ENCODE results near the gene GLI3.

The GLI3 gene

DNA sequence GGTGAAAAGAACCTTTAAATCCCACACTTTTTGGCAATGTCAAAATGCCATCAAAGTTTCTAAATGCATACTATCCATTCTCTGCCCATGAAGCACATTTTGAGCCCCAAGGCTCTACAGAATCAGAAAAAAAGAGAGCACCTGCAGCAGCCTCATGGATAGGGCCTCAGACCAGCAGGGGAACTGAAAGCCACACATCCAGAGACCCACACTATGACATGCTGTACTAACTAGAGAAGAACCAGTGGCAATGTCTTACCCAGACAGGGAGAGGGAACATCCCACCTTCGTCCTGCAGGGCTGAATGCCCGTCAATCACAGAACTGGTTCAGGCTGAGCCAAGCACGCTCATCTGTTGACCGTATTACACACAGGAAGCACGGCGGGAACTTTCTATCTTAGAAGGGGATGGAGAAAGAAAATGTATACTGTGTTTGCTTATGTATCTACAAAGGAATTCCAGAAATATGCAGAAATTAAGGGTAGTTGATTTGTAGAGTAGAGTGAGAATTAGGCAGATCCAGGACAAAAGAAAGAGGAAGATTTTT, 237.2 kb downstream of the GLI3 start:
- no peak for DNase-seq (ENCODE audit: low read depth in 2 of 2)

DNA sequence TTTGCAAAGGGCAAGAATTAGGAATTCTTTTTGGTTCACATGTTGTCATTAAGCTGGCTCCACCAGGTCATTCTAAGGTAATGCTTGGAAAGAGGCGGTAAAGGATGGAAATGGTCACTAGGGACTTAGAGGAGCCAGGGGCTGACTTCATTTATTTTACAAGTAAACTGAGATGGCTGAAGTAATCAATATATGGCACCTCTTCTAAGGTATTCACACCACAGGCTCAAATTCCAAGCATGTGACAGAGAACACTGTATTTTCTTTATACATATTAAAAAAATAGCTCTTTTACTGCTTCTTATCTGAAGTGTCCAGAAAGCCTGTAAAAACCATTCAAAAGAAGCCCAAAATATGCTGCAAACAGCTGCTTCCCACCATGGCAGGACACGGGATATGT, 239.0 kb downstream of the GLI3 start:
- no peak for DNase-seq (ENCODE audit: low read depth in 2 of 2)

DNA sequence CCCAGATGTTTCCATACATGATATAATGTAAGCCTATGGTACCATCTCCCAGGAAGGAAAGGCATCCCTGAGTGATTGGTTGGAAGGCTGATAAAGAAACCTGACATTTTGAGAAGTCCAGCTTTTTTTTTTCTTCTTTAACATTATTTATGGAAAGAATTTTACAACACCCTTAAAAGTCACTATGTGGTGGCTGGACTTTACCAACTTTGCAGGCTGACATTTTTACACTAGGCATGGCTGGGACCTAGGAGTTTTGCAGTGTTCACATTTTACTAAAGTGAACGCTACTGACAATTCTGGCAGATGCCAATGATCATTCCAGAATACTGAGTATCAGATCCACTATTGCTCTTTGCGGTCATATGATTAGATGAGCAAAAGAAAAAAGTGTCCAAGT, 239.9 kb downstream of the GLI3 start:
- no peak for DNase-seq (ENCODE audit: low read depth in 2 of 2)

DNA sequence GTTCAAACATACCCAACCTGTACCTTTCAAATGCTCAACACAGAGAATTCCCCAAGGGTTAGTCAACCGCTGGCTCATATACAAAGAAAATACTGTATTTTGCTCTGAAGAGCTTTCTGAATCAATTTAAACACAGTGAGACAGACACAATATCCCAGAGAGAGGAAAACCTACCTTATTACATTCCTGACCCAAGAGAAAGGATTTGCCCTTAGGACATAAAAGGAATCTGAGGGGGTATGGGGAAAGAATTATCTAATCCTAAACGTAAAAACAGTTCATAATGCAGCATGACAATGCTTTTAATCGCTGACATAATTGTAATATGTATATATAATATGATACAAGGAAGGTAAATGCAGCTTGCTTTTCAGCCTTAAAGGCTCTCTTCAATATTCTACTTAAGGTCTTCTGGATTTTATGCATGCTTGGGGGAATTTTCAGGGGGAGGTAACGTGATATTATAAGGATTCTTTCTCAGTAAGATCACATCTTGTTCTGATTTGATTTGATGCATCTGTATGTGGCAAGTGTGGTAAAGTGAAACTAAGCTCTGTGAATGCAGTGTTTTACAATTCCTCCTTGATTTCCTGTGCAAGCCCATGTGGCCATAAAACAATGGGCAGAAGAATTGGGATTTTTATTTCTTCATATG, 240.5 kb downstream of the GLI3 start:
- DNase-seq (ENCODE audit: low read depth in 2 of 2): no peak

DNA sequence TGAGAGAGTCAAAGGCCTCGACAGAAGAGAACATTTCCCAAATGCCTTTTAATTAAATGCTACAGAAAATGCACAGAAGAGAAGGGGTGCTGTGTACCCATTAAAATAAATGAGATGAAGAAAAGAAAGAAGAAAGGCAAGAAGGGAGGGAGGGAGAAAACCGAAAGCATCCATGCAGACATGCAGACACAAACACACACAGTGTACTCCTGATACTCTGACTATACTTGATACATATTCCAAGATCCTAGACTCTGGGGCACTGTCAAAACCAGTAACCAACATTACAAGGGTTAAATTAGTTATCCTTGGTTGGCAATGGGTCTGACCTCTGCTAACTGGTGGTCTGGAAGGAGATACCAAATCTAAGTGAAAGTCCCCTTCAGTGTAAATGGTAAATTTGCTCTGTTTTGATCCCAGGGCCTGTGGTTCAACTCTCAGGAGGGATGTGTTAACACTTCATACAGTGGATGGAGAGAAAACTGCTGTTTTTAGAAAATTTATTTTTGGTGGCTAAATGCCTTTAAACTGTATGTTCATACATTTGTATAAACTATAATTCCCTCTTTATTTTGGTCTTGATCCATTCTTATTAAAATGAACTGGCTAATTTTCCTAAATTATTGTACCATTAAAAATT, 241.3 kb downstream of the GLI3 start:
- no peak for DNase-seq (ENCODE audit: low read depth in 2 of 2)

DNA sequence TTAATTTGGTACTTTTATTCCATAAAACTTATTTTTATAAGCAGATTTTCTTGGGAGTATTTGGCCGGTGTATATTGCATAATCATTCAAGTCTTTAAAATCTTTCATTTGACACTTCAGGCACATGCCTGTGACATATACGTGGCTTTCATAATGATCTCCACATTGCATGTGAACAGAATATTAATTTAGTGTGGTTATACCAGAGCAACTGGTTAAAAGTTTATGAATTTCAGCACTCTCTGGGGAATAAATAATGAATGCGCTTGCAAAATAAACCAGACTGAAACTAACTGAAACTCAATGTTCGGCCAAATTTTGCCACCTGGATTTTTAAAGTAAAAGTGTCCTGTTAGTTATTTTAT, 242.3 kb downstream of the GLI3 start:
- DNase-seq (ENCODE audit: low read depth in 2 of 2): no peak

DNA sequence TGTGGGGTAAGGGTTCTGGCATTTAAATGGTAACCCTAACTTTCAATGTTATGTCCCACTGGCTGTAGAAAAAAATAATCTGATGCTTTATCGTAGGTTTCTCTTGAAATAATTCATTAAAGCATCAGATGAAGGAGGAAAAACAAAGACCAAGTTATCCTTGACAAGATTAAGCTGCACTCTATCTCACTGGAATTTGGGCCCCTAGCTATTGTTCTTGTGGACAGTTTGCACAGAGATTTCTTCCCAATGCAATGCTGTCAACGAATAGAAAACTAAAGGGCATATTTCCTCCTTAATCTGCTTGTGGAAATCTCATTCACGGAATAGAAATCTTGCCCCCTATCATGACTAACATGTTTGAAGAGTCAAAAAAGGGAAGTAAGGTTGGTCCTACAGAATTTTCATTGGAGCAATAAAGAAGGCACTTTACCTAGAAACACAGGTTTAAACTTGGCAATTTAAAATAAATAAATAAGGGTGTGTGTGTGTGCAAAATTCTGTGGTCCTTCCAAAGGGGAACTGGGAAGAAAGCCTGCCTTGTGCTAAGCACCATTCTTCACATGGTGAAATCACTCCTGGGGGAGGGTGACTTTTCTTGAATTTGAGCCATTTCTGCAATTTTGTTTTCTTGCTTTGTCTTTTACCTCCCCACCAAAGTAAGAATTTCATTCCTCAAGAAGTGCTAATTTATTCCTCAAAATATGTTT, 242.8 kb downstream of the GLI3 start:
- no peak for DNase-seq (ENCODE audit: low read depth in 2 of 2)

DNA sequence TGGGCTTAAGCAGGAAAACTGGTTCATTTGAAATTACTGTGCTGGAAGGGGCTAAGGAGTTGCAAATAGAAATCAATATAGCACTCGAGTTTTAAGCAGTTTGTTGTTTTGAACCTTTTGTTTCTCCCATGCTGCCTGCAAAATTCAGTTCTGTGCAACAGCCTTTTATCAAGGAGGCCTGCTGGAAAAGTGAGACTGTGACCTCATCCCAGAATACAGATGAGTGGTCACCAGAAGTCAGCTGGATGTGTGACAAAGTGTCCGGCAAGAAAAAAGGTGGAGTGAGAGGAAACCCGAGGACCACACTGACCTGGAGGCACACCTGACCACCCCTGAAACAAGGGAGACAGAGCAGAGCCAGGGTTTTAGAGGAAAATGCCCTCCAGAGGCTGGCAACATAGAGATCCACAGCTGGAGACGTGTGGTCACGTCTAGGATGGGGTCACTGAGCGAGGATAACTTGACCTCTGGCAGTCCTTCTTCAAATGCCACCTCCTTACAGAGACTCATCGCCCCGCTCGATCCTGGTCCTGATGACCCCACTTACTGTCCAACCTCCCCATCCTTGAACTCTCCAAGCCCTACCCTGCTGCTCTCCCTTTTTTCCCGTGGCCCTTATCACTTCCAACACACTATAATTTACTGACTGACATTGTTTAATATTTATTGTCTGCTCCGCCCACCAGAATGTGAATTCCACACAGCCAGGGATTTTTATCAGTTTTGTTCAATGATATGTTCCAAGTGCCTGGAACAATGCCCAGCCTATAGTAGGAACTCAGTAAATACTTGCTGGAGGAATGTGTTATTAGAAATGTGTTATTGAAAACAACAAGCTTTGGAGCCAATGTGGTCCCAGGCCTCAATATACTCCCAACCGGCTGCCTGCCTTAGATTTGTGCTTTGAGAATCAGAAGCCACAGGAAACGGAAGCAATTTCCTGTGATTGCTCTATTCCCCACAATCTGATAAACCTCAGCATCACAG, 243.8 kb downstream of the GLI3 start:
- no peak for DNase-seq (ENCODE audit: low read depth in 2 of 2)

DNA sequence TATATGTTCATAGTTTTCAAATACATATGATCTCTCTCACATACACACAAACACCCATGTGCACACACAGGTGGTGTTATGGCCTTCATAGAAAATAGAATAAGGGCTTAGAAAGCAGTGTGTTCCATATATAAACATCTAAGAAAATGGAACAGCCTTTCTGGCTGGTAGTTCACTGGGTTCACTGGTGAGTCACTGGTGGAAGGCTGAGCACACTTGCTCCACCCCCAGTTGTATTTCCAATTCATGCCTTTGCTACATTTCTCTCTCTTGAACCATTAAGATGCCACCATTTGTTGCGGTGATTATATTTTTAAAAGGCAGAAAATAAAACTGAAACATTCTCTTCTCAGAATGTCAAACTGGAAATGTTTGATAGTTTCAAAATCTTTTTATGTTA, 252.1 kb downstream of the GLI3 start:
- DNase-seq (ENCODE audit: low read depth in 2 of 2): no peak

DNA sequence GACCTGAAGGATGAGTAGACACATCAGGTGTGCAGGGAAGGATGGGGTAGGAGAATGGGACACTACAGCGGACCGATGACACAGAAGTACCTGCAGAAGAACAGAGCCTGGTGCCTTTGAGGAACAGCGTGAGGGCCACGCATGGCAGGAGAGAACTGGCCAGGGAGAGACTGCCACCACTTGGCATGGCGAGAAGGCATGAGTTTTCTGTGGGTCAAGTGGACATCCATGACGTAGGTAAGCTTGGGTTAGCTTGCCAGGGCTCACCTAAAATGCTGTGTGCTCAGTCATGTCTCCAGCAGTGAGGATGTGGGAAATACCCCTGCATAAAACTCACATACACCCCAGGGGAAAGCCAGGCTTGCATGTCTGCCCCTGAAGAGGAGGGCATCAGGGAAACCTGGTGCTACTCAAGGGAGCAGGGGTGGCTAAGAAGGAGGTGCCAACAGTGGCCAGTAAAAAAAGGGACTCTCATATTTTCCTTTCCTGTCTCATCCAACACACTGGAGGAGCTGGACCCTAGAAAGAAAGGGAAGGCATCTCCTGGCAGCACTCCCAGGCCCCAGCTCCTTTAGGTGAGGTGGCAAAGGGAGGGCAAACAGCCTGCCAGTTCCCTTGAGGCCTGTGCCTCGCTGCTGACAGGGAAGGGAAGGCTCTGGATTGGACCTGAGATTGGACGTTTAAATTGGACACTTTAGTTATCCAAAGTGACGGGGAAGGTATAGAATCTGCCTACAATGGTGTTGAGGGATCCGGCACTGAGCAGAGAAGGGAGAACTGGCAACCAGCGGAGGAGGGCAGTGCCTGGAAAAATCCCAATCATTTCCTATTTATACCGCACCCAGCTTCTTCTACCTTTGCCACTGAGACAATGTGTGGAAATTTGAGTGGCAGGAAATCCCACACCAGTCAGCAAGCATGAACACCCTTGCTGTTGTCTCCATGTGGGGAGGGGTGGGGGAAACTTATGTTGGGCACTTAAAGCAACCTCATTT, 255.7 kb downstream of the GLI3 start:
- no peak for DNase-seq (ENCODE audit: low read depth in 2 of 2)

DNA sequence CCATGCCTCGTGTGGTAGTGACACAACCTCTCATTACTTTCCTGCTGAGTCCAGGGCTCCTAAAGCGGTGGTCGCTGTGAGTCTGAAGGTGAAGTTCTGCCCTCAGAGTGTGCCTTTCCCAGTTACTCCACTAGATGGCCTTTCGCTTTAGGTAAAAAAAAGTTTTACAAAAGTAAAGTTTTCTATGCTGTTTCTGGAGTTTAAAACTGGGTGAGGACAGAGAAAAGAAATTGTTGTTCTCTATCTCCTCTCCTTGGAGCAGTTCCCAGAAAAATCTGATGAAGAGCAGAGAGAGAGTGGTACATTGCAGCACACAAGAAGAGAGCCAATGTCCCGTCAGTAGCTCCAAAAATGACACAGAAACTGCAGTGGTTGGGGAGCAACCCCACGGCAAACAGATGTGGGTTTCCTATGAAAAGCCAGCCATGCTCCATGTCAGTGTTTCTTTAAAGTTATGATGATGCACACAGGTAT, 257.1 kb downstream of the GLI3 start:
- DNase-seq (ENCODE audit: low read depth in 2 of 2): no peak

DNA sequence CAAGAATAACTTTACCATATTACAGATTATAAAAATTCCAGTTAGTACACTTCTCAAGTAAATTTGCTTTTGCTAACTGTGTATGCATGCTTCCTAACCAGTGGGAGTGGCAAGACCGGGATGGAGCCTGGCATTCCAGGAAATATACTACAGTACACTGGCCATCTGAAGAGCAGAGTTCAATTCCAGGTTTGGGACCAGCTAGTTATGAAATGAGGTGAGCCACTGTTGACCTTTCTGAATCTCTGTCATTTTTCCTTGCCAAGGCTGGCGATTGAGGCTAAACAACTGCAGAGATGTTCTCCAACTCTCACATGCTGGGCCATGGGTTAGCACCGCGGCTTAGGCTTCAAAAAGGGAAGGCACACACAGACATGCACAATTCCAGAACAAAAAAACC, 258.2 kb downstream of the GLI3 start:
- DNase-seq (ENCODE audit: low read depth in 2 of 2): no peak

DNA sequence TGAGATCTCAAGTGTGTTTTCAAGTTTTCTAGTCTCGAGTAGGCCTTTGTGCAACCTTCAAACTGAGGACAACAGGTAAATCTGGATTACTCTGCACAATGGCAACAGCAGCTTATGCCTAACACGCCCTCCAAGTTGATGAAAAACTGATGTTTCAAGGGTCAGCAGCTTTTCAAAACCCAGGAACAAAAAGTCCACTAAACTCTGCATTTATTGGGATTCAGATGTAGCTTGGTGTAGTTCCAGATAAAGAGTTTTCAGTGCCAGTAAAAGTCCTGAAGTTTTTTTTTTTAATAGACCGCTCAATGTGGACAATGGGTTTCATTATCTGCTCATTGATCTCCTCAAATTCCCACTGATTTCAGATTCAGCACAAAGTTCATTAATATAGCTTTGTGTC, 259.3 kb downstream of the GLI3 start:
- DNase-seq (ENCODE audit: low read depth in 2 of 2): no peak

DNA sequence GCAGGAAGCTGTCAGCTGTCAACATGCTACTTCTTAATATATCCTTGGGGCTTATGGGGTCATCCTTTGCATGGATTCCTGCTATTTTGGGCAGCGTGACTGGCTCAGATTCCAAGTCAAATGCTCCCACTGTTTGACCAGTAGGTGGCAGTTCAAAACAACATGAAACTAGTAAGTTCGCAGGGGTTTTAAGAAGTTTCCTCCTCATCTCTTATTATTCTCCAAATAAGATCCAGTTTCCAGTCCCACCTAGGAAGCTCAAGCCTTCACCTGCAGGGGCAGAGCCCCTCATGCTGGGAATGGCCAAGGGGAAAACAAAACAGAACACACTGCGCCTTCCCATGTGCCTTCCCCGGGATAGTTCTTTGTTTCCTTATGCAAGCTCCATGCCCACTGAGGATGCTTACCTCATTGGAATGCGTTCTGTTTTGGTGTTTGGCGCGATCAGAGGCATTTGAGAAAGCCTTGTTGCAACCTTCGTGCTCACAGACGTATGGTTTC, 259.8 kb downstream of the GLI3 start:
- DNase-seq (ENCODE audit: low read depth in 2 of 2): no peak

DNA sequence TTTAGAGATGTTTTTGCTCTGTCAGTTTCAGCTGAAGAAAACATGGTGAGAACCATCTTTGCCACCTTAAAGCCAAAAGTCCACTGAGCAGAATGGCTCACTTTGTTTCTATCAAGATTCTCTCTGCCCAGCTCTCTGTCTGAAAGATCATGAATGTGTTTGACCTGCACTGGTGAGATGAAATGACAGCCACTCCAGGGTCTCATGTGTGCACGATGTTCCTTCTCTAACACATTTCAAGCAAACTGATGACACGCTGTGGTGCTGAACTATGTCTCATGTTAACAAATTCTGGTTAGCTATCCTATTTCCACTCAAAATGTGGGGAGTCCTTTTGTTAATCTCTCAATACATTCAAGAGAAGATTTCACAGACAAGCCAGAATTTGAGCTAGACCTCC, 260.6 kb downstream of the GLI3 start:
- DNase-seq (ENCODE audit: low read depth in 2 of 2): no peak

DNA sequence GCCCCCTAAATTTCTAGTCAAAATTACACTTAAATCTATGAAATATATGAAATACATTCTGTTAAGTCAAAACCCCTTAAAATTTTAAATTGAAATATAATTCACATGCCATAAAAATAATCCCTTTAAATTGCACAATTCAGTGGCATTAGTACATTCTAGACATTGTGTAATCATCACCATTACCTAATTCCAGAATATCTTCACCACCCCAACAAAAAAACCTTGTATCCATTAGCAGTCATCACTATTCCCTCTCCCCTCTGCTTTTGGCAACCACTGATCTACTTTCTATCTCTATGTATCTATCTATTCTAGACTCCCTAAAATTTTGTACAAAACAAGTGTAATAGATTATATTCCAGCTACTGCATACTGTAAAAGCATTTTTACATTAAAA, 261.2 kb downstream of the GLI3 start:
- no peak for DNase-seq (ENCODE audit: low read depth in 2 of 2)

DNA sequence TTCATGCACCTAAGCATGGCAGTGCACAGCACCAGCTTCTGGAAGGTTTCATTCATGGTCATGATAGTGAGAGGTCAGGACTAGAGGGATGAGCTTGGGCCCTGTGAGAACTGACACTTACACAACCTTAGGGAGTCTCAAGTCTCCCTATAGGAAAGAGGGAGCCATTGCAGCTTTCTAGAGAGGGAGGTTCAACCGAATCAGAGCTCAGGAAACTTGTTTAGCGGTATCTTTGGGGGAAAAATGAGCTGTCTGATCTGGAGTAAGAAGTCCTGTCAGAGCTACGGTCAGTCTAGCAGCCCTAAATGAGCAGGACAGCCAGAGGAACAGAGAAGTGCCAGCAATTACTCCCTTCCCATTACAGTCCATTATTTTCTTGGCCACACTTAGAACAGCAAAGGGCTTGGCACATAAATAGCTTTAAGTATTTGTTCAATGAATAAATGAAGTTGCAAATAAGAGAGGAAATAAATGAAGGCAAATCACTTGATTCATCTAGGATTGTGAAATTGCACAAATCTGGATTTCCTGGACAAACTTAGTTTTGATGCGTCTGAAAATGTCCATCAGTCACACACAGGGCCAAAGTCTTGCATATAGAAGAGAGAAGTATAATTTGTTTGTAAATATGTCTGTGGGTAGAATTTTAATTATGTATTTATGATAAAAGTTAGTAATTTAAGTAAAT, 262.0 kb downstream of the GLI3 start:
- no peak for DNase-seq (ENCODE audit: low read depth in 2 of 2)

DNA sequence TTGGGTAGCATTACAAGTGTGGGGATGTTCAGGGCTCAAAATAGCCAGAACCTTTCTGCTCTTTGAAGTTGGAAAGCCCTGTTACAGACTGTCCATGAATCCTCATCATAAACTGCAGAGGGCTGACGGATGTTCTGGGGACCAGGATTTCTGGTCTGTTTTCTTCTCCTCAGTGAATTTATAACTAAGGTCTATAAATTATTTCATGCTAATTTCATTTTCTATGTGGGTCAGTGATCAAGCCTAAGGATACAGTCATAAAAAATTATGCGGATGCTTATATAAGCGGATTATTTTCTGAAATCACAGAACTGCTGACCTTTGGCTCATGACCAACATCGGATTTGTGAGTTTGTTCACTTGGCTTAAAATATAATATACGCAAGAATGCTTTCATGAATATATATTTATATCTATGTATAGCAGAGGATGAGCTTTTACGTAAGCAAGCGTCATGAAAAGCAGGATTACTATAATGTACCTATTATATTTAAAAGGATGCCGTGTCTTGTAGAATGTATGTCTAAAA, 263.7 kb downstream of the GLI3 start:
- DNase-seq (ENCODE audit: low read depth in 2 of 2): no peak

DNA sequence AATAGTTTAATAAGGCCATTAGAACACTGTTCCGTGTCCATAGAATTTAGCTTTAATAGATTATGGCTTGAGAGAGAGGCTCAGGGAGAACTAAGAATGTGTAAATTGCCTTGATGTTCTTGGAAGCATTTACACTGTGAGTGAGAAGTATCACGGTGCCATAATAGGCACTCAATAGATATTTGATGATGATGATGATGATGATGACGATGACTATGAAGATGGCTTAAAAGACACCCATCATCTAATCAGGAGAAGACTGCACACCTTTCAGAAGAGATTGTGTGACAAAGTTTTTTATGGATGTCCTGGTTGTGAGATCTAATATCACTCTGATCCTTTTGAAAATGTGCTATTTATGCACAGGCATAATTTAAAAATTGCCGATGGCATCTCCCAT, 264.2 kb downstream of the GLI3 start:
- no peak for DNase-seq (ENCODE audit: low read depth in 2 of 2)

Data from activated CD4-positive, alpha-beta T cell treated with anti-CD3 and anti-CD28 coated beads for 24 hours (primary cell).